Measurements from ENCODE around the gene RREB1. TPM values are rescaled to one million over a fixed set of nuclear protein-coding genes. Genes with fewer than 3 reads are reported as not detected.

RREB1 gene
- total and polyA plus RNA-seq, 10 donors, result 3.2 to 72.0 (median 54.6) TPM

- Histone ChIP-seq H3K4me1 (peaks cover 25 to 97% (median 51%) of the 10 kb centered on the region in 6 donors), H3K4me3 (no peak overlapping the region), H3K36me3 (peaks cover 0 to 36% (median 4%) of the 10 kb centered on the region in 6 donors), H3K27me3 (replicated peaks in 1 of 7) (no peaks in the 10 kb centered on the region), H3K27ac (peak overlapping the region in 4 of 8 donors; percentile 9 to 69 (median 23)), H3K9me3 (no peaks in the 10 kb centered on the region)
- intact Hi-C loops (cut with DNase I; ENCODE audit: low total_unique reads), result no loop called here
- TF ChIP-seq POLR2A (IDR thresholded peaks at IDR 0.05) (no peak), CTCF (IDR thresholded peaks at IDR 0.05 in 8 of 11, conservative IDR thresholded peaks at IDR 0.05 in 3 of 11) (no peak), POLR2AphosphoS5 (IDR thresholded peaks at IDR 0.05) (no peak)
- WGBS, 5 donors, result 55 to 87% (median 75%) methylated on average over 2 of the region's 2 CpGs
- DNase-seq, result no peak
These were observed 16.9 kb downstream of the RREB1 start for GRCh38 chr6:7124636-7125035.

GRCh38 chr6:7125290-7125689 lies 17.5 kb downstream of the RREB1 start:
- Histone ChIP-seq H3K4me1 (peaks cover 25 to 97% (median 57%) of the 10 kb centered on the region in 6 donors), H3K27me3 (replicated peaks in 1 of 7) (no peaks in the 10 kb centered on the region), H3K9me3 (no peaks in the 10 kb centered on the region), H3K27ac (peak overlapping the region in 4 of 8 donors; percentile 9 to 69 (median 28)), H3K4me3 (no peak overlapping the region), H3K36me3 (peaks cover 0 to 36% (median 4%) of the 10 kb centered on the region in 6 donors)
- TF ChIP-seq CTCF (IDR thresholded peaks at IDR 0.05 in 8 of 11, conservative IDR thresholded peaks at IDR 0.05 in 3 of 11) (no peak), POLR2AphosphoS5 (IDR thresholded peaks at IDR 0.05) (no peak), POLR2A (IDR thresholded peaks at IDR 0.05) (no peak)
- WGBS, 5 donors, result 77 to 96% (median 96%) methylated on average over 1 of the region's 1 CpG
- DNase-seq, result no peak
- intact Hi-C loops (cut with DNase I; ENCODE audit: low total_unique reads), result no loop called here

- Histone ChIP-seq H3K9me3 (no peaks in the 10 kb centered on the region), H3K27ac (peak overlapping the region in 4 of 8 donors; percentile 36 to 69 (median 52)), H3K27me3 (replicated peaks in 1 of 7) (no peaks in the 10 kb centered on the region), H3K36me3 (peaks cover 0 to 33% (median 4%) of the 10 kb centered on the region in 6 donors), H3K4me3 (no peak overlapping the region), H3K4me1 (peaks cover 30 to 99% (median 68%) of the 10 kb centered on the region in 6 donors)
- TF ChIP-seq POLR2AphosphoS5 (IDR thresholded peaks at IDR 0.05), result peak in 1 of 3 donors; percentile 46
- no peak for TF ChIP-seq CTCF (IDR thresholded peaks at IDR 0.05 in 8 of 11, conservative IDR thresholded peaks at IDR 0.05 in 3 of 11)
- intact Hi-C loops (cut with DNase I; ENCODE audit: low total_unique reads), result no loop called here
- 39 to 53% (median 43%) methylated on average over 4 of the region's 4 CpGs for WGBS, 5 donors
- no peak for DNase-seq
These were observed 19.0 kb downstream of the RREB1 start for GRCh38 chr6:7126754-7127153.

- no peaks in the 10 kb centered on the region for H3K9me3 ChIP-seq
- DNase-seq, result no peak
- intact Hi-C loops (cut with DNase I; ENCODE audit: low total_unique reads), result no loop called here
- no peak overlapping the region for H3K4me3 ChIP-seq
- peak overlapping the region in 4 of 8 donors; percentile 36 to 69 (median 52) for H3K27ac ChIP-seq
- WGBS, 5 donors, result 78 to 88% (median 83%) methylated on average over 5 of the region's 5 CpGs
- peaks cover 30 to 99% (median 72%) of the 10 kb centered on the region in 6 donors for H3K4me1 ChIP-seq
- no peak for TF ChIP-seq POLR2AphosphoS5 (IDR thresholded peaks at IDR 0.05)
- TF ChIP-seq POLR2A (IDR thresholded peaks at IDR 0.05), result no peak
- TF ChIP-seq CTCF (IDR thresholded peaks at IDR 0.05 in 8 of 11, conservative IDR thresholded peaks at IDR 0.05 in 3 of 11), result no peak
- peaks cover 0 to 24% (median under 1%) of the 10 kb centered on the region in 6 donors for H3K36me3 ChIP-seq
- H3K27me3 ChIP-seq (replicated peaks in 1 of 7), result no peaks in the 10 kb centered on the region
These were observed 19.9 kb downstream of the RREB1 start for GRCh38 chr6:7127680-7128079.
